Measurements from ENCODE around the gene RHBDD1.

Gene RHBDD1

GRCh38 chr2:226829721-226830631 lies 5.9 kb upstream of the RHBDD1 start:
- no peak overlapping the region for H3K27ac ChIP-seq
- TF ChIP-seq CTCF (conservative IDR thresholded peaks at IDR 0.05) (no peak), ZFX (IDR thresholded peaks at IDR 0.05) (no peak)

- no peak for TF ChIP-seq CTCF (conservative IDR thresholded peaks at IDR 0.05)
- no peak for TF ChIP-seq ZFX (IDR thresholded peaks at IDR 0.05)
- no peak overlapping the region for H3K27ac ChIP-seq
Measured at GRCh38 chr2:226831266-226831665, 4.6 kb upstream of the RHBDD1 start.

GRCh38 chr2:226832061-226832460 lies 3.8 kb upstream of the RHBDD1 start:
- no peak for TF ChIP-seq ZFX (IDR thresholded peaks at IDR 0.05)
- H3K27ac ChIP-seq: no peak overlapping the region

- H3K27ac ChIP-seq: peak overlapping the region; percentile 91
Measured at GRCh38 chr2:226834880-226835279, 974 bp upstream of the RHBDD1 start.

GRCh38 chr2:226835420-226835795 lies 446 bp upstream of the RHBDD1 start:
- TF ChIP-seq CTCF (conservative IDR thresholded peaks at IDR 0.05) (no peak), ZFX (IDR thresholded peaks at IDR 0.05) (no peak)
- H3K27ac ChIP-seq: peak overlapping the region; percentile 91

GRCh38 chr2:226836548-226836885 lies 663 bp downstream of the RHBDD1 start:
- TF ChIP-seq ZFX (IDR thresholded peaks at IDR 0.05): no peak

GRCh38 chr2:226837334-226837733 lies 1.5 kb downstream of the RHBDD1 start:
- peak overlapping the region; percentile 70 for H3K27ac ChIP-seq
- TF ChIP-seq CTCF (conservative IDR thresholded peaks at IDR 0.05) (no peak), ZFX (IDR thresholded peaks at IDR 0.05) (no peak)

More at GRCh38 chr2:226836548-226836885, 663 bp downstream of the RHBDD1 start:
- peak overlapping the region; percentile 91 for H3K27ac ChIP-seq

- TF ChIP-seq ZFX (IDR thresholded peaks at IDR 0.05) (no peak), CTCF (conservative IDR thresholded peaks at IDR 0.05) (no peak)
- H3K27ac ChIP-seq: peak overlapping the region; percentile 70
Measured at GRCh38 chr2:226837787-226838603, 2.1 kb downstream of the RHBDD1 start.
